ENCODE measurements around the gene GNL2.
"Not testable (repeated sequence)": the region's sequence is repeated elsewhere in the genome, so short reads cannot be mapped to it uniquely, and the experiment has no call there.

Gene GNL2

GRCh38 chr1:37606481-37607263 is 10.9 kb upstream of the GNL2 start:
- FAIRE-seq, result no peak

- no peak for FAIRE-seq
Observed at GRCh38 chr1:37605806-37606474, 10.2 kb upstream of the GNL2 start.

- no peak for FAIRE-seq
Observed at GRCh38 chr1:37605061-37605650, 9.4 kb upstream of the GNL2 start.

GRCh38 chr1:37602750-37603694 is 7.3 kb upstream of the GNL2 start:
- FAIRE-seq, result no peak

GRCh38 chr1:37601441-37601840 is 5.7 kb upstream of the GNL2 start:
- FAIRE-seq, result no peak

- no peak for FAIRE-seq
Observed at GRCh38 chr1:37599940-37600339, 4.2 kb upstream of the GNL2 start.

- no peak for FAIRE-seq
Observed at GRCh38 chr1:37596182-37596667, 488 bp upstream of the GNL2 start.

- no peak for FAIRE-seq
Observed at GRCh38 chr1:37593726-37594125, 2.0 kb downstream of the GNL2 start.

- no peak for FAIRE-seq
Observed at GRCh38 chr1:37588939-37589338, 6.8 kb downstream of the GNL2 start.

GRCh38 chr1:37584544-37584943 is 11.2 kb downstream of the GNL2 start:
- FAIRE-seq, result not testable (repeated sequence)

- no peak for FAIRE-seq
Observed at GRCh38 chr1:37575692-37576091, 20.0 kb downstream of the GNL2 start.

GRCh38 chr1:37574834-37575480 is 20.8 kb downstream of the GNL2 start:
- FAIRE-seq, result no peak

- no peak for FAIRE-seq
Observed at GRCh38 chr1:37570528-37571334, 25.0 kb downstream of the GNL2 start.

- FAIRE-seq, result no peak
Observed at GRCh38 chr1:37567023-37567422, 28.7 kb downstream of the GNL2 start.

- FAIRE-seq, result no peak
Observed at GRCh38 chr1:37564892-37565291, 30.8 kb downstream of the GNL2 start.

GRCh38 chr1:37562984-37563383 is 32.8 kb downstream of the GNL2 start:
- no peak for FAIRE-seq

GRCh38 chr1:37561133-37562132 is 34.3 kb downstream of the GNL2 start:
- FAIRE-seq, result no peak

- FAIRE-seq, result no peak
Observed at GRCh38 chr1:37560401-37561132, 35.2 kb downstream of the GNL2 start.

GRCh38 chr1:37559957-37560379 is 35.8 kb downstream of the GNL2 start:
- FAIRE-seq, result not testable (repeated sequence)
